NCI-H748 (cell line): ENCODE results near the gene PPP2R5C.

ENCODE experiments used
- DNase-seq: peaks from one replicate; lab custom pipeline; 2025; ENCODE audit not compliant: unreplicated experiment; lab: John Stamatoyannopoulos, UW

PPP2R5C gene

GRCh38 chr14:101909371-101910096, 148.0 kb downstream of the PPP2R5C start:
- no peak for DNase-seq

GRCh38 chr14:101912841-101913240, 151.3 kb downstream of the PPP2R5C start:
- no peak for DNase-seq

GRCh38 chr14:101914083-101914482, 152.6 kb downstream of the PPP2R5C start:
- no peak for DNase-seq

GRCh38 chr14:101915871-101916815, 154.6 kb downstream of the PPP2R5C start:
- DNase-seq: no peak

GRCh38 chr14:101916816-101917412, 155.4 kb downstream of the PPP2R5C start:
- DNase-seq: no peak

GRCh38 chr14:101917413-101918017, 156.0 kb downstream of the PPP2R5C start:
- no peak for DNase-seq

GRCh38 chr14:101918065-101918989, 156.8 kb downstream of the PPP2R5C start:
- DNase-seq: no peak

- no peak for DNase-seq
Observed at GRCh38 chr14:101920271-101920670, 158.8 kb downstream of the PPP2R5C start.

- no peak for DNase-seq
Observed at GRCh38 chr14:101922866-101923265, 161.4 kb downstream of the PPP2R5C start.

GRCh38 chr14:101925152-101925551, 163.6 kb downstream of the PPP2R5C start:
- no peak for DNase-seq

- no peak for DNase-seq
Observed at GRCh38 chr14:101926085-101926484, 164.6 kb downstream of the PPP2R5C start.

GRCh38 chr14:101926620-101927019, 165.1 kb downstream of the PPP2R5C start:
- no peak for DNase-seq

- no peak for DNase-seq
Observed at GRCh38 chr14:101927859-101928258, 166.3 kb downstream of the PPP2R5C start.

GRCh38 chr14:101928415-101928841, 166.9 kb downstream of the PPP2R5C start:
- no peak for DNase-seq

GRCh38 chr14:101929096-101929495, 167.6 kb downstream of the PPP2R5C start:
- DNase-seq: no peak

GRCh38 chr14:101929946-101930345, 168.4 kb downstream of the PPP2R5C start:
- DNase-seq: no peak

- DNase-seq: peak; percentile 35
Observed at GRCh38 chr14:101932673-101933072, 171.2 kb downstream of the PPP2R5C start.

- DNase-seq: no peak
Observed at GRCh38 chr14:101933209-101933608, 171.7 kb downstream of the PPP2R5C start.

- no peak for DNase-seq
Observed at GRCh38 chr14:101934601-101935150, 173.2 kb downstream of the PPP2R5C start.
